HepG2 (cell line): ENCODE results near the gene PRELID1. TPM values are rescaled to one million over a fixed set of nuclear protein-coding genes. Genes with fewer than 3 reads are reported as not detected.
A peak's percentile ranks its signal among the peaks of the same experiment; 100 is the strongest.

Source experiments
- AKAP8 ChIP-seq: sonication (generic); formaldehyde crosslinking; IDR thresholded peaks from 2 replicates; pipeline ENCODE4 v1.5.1; 2020; ENCODE audit warnings: mild to moderate bottlenecking, missing genetic modification reagents
- GLI4 ChIP-seq: sonication (generic); formaldehyde crosslinking; IDR thresholded peaks from 2 replicates; pipeline ENCODE4 v1.5.1; 2020; ENCODE audit warnings: missing genetic modification reagents, mild to moderate bottlenecking, moderate library complexity, borderline replicate concordance
- NCOA5 ChIP-seq: sonication (generic); formaldehyde crosslinking; IDR thresholded peaks from 2 replicates; pipeline ENCODE4 v1.4.0; 2020; ENCODE audit warnings: missing genetic modification reagents
- SNAPC2 ChIP-seq: sonication (generic); formaldehyde crosslinking; IDR thresholded peaks from 2 replicates; pipeline ENCODE4 v1.8.1; 2022; ENCODE audit warnings: mild to moderate bottlenecking, missing genetic modification reagents
- ZNF263 ChIP-seq: sonication (generic); formaldehyde crosslinking; IDR thresholded peaks from 2 replicates; pipeline ENCODE4 v1.4.0; 2020; ENCODE audit warnings: missing genetic modification reagents
- ZNF274 ChIP-seq: sonication (generic); formaldehyde crosslinking; IDR thresholded peaks from 2 replicates; pipeline ENCODE4 v1.5.1; 2020; ENCODE audit warnings: mild to moderate bottlenecking, missing genetic modification reagents
- ZNF782 ChIP-seq: sonication (generic); formaldehyde crosslinking; IDR thresholded peaks from 2 replicates; pipeline ENCODE4 v1.4.0; 2020; ENCODE audit warnings: missing genetic modification reagents, mild to moderate bottlenecking, borderline replicate concordance
- ZSCAN25 ChIP-seq: sonication (generic); formaldehyde crosslinking; IDR thresholded peaks from 2 replicates; pipeline ENCODE4 v1.8.0; 2022; ENCODE audit warnings: mild to moderate bottlenecking, missing genetic modification reagents
- polyA plus RNA-seq, 8 experiments: library from polyadenylated mRNA; depleted of rRNA in 3 of 8; stranded (reverse) in 7 of 8; unstranded in 1 of 8; fragments of >200 nt; fragmentation: Illumina TruSeq in 4 of 8; extraction: Trizol in 4 of 8; gene quantifications; 2 replicates each; pipeline versions ENCODE4 v1.2.1 to v1.2.3, GENCODE V29; 2011 to 2016; ENCODE audit warnings: low read depth in 4 of 8, missing spikeins in 1 of 8, mixed read lengths in 1 of 8; ENCODE audit not compliant: insufficient read depth in 1 of 8
- total RNA-seq, 5 experiments: library from RNA; depleted of rRNA; stranded (reverse); fragments of >200 nt; fragmentation: Illumina TruSeq; extraction: Trizol; gene quantifications; 2 replicates each; pipeline ENCODE4 v1.2.3, GENCODE V29; 2016; ENCODE audit warnings: low read depth in 1 of 5
- TF ChIP-seq, protein P1 (sequence below): sonication (generic); formaldehyde crosslinking; IDR thresholded peaks from 2 replicates; pipeline ENCODE4 v1.4.0; 2020; ENCODE audit warnings: missing genetic modification reagents, borderline replicate concordance
- TF ChIP-seq, protein P2 (sequence below): sonication (generic); formaldehyde crosslinking; IDR thresholded peaks from 2 replicates; pipeline ENCODE4 v1.4.0; 2020; ENCODE audit warnings: low read depth, mild to moderate bottlenecking, missing genetic modification reagents
- TF ChIP-seq, protein P3 (sequence below): sonication (generic); formaldehyde crosslinking; IDR thresholded peaks from 2 replicates; pipeline ENCODE4 v1.5.0; 2020; ENCODE audit warnings: missing genetic modification reagents
- TF ChIP-seq, protein P4 (sequence below): sonication (generic); formaldehyde crosslinking; IDR thresholded peaks from 2 replicates; pipeline ENCODE4 v1.5.0; 2020; ENCODE audit warnings: missing genetic modification reagents
- TF ChIP-seq, protein P5 (sequence below): sonication (generic); formaldehyde crosslinking; IDR thresholded peaks from one replicate; pipeline ENCODE4 v1.5.1; 2020; ENCODE audit warnings: mild to moderate bottlenecking, missing genetic modification reagents; ENCODE audit errors: not compliant biosample characterization

The PRELID1 gene
- total and polyA plus RNA-seq, 2 of the 13 experiments (the other 11 are each of a cell fraction or from before 2014, with no cell fraction given) = 250 to 271 TPM

DNA sequence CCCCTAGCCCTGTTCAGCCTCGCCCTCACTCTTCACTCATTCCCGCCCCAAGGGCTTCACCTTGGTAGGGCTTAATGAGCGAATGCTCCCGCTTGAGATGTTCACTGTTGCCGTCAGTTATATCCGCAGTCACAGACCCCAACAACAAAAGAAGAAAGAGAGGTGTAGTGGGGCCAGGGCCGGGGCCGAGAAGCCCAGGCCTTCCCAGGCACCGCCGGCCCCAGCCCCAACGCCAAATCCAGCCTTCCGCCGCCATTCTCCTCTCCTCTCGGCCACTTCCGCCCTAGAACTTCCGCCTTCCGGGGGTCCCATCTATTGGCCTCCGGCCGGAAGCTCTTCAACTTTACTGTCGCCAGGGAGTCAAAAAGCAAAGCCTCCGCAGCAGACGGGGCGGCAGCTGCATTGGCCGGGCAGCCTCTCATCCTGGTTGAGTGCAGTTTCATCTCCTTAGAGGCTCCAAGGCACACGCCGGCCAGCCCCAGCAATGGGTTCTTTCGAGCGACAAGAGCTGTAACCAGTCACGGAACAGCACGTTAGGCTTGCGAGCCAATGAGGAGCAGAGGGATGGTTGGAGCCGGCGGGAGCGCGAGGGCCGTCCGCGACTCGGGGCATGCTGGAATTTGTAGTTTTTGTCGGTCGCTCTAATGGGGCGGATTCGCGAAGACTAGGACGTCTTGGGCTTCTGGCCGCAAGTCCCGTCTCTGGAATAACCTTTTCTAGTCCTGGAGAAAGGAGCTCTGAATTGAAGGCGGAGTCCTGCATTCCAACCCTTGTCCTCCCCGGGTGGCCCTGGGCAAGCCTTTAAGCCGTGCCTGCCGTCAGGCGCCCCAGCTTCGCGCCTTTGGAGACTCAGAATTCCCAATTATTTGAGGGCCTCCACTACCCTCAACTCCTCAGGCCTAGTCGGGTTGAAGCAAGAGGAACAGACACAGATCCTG lies 48.1 kb downstream of the PRELID1 start, which contains the start of gene LMAN2 (continued):
- TF ChIP-seq, protein P1, sequence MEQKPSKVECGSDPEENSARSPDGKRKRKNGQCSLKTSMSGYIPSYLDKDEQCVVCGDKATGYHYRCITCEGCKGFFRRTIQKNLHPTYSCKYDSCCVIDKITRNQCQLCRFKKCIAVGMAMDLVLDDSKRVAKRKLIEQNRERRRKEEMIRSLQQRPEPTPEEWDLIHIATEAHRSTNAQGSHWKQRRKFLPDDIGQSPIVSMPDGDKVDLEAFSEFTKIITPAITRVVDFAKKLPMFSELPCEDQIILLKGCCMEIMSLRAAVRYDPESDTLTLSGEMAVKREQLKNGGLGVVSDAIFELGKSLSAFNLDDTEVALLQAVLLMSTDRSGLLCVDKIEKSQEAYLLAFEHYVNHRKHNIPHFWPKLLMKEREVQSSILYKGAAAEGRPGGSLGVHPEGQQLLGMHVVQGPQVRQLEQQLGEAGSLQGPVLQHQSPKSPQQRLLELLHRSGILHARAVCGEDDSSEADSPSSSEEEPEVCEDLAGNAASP (CRISPR knock-in tag) = no peak; the same call in 1 of the 2 replicates
- TF ChIP-seq ZSCAN25 (CRISPR knock-in tag) (no peak), ZNF274 (CRISPR knock-in tag) (no peak), AKAP8 (CRISPR knock-in tag) (no peak), ZNF782 (CRISPR knock-in tag) (no peak), SNAPC2 (CRISPR knock-in tag) (no peak), ZNF263 (CRISPR knock-in tag) (peak; percentile 36; the same call in 1 of the 2 replicates), GLI4 (CRISPR knock-in tag) (no peak), NCOA5 (CRISPR knock-in tag) (no peak)
- TF ChIP-seq, protein P2, sequence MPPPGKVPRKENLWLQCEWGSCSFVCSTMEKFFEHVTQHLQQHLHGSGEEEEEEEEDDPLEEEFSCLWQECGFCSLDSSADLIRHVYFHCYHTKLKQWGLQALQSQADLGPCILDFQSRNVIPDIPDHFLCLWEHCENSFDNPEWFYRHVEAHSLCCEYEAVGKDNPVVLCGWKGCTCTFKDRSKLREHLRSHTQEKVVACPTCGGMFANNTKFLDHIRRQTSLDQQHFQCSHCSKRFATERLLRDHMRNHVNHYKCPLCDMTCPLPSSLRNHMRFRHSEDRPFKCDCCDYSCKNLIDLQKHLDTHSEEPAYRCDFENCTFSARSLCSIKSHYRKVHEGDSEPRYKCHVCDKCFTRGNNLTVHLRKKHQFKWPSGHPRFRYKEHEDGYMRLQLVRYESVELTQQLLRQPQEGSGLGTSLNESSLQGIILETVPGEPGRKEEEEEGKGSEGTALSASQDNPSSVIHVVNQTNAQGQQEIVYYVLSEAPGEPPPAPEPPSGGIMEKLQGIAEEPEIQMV (CRISPR knock-in tag) = peak; percentile 28; the same call in 1 of the 2 replicates
- TF ChIP-seq, protein P3, sequence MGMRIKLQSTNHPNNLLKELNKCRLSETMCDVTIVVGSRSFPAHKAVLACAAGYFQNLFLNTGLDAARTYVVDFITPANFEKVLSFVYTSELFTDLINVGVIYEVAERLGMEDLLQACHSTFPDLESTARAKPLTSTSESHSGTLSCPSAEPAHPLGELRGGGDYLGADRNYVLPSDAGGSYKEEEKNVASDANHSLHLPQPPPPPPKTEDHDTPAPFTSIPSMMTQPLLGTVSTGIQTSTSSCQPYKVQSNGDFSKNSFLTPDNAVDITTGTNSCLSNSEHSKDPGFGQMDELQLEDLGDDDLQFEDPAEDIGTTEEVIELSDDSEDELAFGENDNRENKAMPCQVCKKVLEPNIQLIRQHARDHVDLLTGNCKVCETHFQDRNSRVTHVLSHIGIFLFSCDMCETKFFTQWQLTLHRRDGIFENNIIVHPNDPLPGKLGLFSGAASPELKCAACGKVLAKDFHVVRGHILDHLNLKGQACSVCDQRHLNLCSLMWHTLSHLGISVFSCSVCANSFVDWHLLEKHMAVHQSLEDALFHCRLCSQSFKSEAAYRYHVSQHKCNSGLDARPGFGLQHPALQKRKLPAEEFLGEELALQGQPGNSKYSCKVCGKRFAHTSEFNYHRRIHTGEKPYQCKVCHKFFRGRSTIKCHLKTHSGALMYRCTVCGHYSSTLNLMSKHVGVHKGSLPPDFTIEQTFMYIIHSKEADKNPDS = no peak
- TF ChIP-seq, protein P4, sequence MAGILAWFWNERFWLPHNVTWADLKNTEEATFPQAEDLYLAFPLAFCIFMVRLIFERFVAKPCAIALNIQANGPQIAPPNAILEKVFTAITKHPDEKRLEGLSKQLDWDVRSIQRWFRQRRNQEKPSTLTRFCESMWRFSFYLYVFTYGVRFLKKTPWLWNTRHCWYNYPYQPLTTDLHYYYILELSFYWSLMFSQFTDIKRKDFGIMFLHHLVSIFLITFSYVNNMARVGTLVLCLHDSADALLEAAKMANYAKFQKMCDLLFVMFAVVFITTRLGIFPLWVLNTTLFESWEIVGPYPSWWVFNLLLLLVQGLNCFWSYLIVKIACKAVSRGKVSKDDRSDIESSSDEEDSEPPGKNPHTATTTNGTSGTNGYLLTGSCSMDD = no peak
- TF ChIP-seq, protein P5, sequence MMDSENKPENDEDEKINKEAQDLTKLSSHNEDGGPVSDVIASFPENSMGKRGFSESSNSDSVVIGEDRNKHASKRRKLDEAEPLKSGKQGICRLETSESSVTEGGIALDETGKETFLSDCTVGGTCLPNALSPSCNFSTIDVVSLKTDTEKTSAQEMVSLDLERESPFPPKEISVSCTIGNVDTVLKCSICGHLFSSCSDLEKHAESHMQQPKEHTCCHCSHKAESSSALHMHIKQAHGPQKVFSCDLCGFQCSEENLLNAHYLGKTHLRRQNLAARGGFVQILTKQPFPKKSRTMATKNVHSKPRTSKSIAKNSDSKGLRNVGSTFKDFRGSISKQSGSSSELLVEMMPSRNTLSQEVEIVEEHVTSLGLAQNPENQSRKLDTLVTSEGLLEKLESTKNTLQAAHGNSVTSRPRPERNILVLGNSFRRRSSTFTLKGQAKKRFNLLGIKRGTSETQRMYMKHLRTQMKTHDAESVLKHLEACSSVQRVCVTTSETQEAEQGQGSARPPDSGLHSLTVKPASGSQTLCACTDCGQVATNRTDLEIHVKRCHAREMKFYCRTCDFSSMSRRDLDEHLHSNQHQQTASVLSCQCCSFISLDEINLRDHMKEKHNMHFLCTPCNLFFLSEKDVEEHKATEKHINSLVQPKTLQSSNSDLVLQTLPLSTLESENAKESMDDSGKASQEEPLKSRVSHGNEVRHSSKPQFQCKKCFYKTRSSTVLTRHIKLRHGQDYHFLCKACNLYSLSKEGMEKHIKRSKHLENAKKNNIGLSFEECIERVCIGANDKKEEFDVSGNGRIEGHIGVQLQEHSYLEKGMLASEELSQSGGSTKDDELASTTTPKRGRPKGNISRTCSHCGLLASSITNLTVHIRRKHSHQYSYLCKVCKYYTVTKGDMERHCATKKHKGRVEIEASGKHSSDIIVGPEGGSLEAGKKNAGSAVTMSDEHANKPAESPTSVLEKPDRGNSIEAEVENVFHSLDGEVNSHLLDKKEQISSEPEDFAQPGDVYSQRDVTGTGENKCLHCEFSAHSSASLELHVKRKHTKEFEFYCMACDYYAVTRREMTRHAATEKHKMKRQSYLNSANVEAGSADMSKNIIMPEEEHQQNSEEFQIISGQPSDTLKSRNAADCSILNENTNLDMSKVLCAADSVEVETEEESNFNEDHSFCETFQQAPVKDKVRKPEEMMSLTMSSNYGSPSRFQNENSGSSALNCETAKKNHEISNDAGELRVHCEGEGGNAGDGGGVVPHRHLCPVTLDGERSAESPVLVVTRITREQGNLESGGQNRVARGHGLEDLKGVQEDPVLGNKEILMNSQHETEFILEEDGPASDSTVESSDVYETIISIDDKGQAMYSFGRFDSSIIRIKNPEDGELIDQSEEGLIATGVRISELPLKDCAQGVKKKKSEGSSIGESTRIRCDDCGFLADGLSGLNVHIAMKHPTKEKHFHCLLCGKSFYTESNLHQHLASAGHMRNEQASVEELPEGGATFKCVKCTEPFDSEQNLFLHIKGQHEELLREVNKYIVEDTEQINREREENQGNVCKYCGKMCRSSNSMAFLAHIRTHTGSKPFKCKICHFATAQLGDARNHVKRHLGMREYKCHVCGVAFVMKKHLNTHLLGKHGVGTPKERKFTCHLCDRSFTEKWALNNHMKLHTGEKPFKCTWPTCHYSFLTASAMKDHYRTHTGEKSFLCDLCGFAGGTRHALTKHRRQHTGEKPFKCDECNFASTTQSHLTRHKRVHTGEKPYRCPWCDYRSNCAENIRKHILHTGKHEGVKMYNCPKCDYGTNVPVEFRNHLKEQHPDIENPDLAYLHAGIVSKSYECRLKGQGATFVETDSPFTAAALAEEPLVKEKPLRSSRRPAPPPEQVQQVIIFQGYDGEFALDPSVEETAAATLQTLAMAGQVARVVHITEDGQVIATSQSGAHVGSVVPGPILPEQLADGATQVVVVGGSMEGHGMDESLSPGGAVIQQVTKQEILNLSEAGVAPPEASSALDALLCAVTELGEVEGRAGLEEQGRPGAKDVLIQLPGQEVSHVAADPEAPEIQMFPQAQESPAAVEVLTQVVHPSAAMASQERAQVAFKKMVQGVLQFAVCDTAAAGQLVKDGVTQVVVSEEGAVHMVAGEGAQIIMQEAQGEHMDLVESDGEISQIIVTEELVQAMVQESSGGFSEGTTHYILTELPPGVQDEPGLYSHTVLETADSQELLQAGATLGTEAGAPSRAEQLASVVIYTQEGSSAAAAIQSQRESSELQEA = no peak
